ENCODE data around the gene SPDYE3. TPM values are rescaled to one million over a fixed set of nuclear protein-coding genes. Genes with fewer than 3 reads are reported as not detected.
"Not testable (repeated sequence)": the region's sequence is repeated elsewhere in the genome, so short reads cannot be mapped to it uniquely, and the experiment has no call there.

The SPDYE3 gene
- total RNA-seq, 2 donors from 2014 or later = not detected

DNA sequence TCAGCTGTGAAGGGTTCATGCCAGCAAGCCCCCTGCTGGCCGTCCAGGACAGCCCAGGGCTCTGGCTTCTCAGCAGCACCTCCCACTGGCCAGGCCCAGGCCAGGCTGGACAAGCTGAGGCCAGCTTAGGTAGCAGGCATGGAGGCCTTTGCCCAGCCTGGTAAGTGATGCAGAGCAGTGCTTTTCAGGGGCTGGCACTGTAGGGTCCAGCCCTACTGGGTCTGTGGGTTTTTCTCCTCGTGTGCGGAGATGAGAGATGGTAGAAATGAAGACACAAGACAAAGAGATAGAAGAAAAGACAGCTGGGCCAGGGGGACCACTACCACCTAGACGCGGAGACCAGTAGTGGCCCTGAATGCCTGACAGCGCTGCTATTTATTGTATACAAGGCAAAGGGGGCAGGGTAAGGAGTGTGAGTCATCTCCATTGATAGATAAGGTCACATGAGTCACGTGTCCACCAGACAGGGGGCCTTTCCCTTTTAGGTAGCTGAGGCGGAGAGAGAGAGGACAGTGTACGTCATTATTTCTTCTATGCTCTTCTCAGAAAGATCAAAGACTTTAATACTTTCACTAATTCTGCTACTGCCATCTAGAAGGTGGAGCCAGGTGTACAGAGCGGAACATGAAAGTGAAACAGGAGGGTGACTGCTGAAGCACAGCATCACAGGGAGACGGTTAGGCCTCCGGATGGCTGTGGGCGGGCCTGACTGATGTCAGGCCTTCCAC is 37.2 kb downstream of the SPDYE3 start:
- ATAC-seq (peak; percentile 88 to 90), DNase-seq (peak; percentile 48)
- intact Hi-C loops (cut with DNase I) = not testable (repeated sequence)

DNA sequence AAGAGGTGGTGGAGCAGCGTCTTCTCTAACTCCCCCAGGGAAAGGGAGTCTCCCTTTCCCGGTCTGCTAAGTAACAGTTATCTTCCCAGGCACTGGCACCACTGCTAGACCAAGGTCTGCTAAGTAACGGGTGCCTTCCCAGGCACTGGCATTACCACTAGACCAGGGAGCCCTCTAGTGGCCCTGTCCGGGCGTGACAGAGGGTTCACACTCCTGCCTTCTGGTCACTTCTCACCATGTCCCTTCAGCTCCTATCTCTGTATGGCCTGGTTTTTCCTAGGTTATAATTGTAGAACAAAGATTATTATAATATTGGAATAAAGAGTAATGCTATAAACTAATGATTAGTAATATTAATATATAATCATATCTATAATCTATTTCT is 37.8 kb downstream of the SPDYE3 start:
- DNase-seq (peak; percentile 80), ATAC-seq (peak; percentile 39 to 76)

DNA sequence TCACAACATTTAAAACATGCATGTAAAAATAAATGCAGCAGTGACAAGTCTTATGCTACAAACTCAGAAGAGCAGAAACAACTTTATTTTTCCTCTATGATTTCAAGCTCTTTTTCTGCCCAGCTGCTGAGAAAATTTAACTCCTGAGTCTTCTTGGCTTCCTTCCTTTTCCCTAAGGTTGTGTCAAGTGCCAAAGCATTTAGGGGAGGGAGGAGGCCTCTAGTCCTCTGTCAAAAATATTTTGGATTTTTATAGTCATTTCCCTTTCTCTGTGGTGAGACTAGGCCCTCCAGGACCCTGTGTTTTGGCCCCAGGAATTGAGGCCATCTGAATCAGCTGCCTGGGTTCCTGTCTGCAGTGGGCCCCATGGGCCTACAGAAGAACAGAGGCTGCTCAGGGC is 39.4 kb downstream of the SPDYE3 start:
- ATAC-seq (no peak), DNase-seq (no peak)
- intact Hi-C loops (cut with DNase I) = no loop called here

More for the DNA sequence above, 37.8 kb downstream of the SPDYE3 start:
- intact Hi-C loops (cut with DNase I) = not testable (repeated sequence)

DNA sequence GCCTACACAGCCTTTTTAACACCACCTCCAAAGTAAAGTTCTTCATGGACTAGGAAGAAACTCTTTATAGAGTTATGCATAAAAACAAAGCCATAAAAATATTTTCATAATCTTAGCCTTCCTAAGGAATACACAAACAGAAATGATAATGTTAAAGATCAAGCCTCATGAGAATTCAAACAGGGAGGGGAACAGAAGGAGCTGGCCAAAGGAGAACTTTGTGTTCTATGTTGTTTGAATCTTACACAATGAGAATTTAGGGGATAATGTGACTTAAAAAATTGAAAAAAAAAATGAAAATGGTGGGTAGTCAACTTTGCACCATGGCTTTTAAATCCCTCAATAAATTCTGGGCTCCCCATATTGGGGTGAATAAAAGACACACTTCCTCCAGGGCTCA is 41.3 kb downstream of the SPDYE3 start:
- intact Hi-C loops (cut with DNase I) = no loop called here
- DNase-seq (no peak), ATAC-seq (no peak)

DNA sequence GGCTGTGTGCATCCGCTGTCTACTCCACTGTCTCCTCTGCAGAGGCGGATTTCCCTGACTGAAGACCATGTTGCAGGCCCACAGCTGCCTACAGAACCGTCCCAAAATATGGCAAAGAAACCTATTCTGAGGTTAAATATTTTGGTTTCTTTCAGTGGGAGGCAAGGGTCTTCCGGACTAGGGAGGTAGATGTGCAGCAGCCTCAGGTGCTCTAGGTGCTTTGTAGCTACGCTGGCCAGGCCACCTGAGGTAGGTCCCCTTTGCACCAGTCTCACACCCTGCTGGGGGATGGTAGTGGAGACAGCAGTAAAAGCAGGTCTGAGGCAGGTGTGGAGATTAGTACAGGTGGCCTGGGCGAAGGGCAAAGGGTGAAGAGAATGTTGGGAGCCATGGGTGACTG is 42.3 kb downstream of the SPDYE3 start:
- DNase-seq (no peak), ATAC-seq (no peak)
- intact Hi-C loops (cut with DNase I) = no loop called here

DNA sequence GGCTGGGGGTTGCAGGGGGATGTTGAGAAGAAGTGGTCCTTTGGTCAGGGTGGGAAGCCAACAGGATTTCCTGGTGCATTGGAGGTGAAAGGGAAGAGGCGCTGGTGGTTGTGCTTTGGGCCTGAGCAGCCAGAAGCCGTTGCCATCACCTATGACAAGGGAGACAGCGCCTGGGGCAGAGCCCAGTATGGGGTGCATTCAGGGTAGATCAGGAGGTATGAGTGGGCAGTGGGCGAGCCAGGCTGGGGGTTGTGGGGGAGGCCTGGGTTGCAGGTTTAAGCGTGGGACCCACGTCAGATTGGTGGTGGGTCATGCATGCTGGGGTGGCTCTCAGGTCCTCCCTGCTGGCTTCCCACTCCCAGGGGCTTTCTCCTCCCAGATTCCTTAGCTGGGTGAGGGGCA is 44.2 kb downstream of the SPDYE3 start:
- ATAC-seq (no peak), DNase-seq (no peak)
- intact Hi-C loops (cut with DNase I) = no loop called here

DNA sequence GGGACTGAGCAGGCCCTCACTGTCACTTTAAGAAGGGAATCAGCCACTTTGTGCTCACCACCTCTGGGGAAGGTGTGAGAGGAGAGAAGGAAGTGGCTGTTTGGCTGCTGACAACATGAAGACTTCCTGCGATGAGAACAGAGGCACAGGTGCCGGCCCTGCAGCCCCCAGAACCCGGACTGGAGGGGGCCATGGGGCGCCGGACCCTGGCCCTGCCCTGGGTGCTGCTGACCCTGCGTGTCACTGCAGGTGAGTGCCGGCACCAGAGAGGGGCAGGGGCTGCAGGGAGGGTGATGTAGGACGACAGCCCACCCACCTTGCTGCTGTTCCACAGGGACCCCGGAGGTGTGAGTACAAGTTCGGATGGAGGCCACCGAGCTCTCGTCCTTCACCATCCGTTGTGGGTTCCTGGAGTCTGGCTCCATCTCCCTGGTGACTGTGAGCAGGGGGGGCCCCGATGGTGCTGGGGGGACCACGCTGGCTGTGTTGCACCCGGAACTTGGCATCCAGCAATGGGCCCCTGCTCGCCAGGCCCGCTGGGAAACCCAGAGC is 44.8 kb downstream of the SPDYE3 start:
- DNase-seq; intact Hi-C loops (cut with DNase I): not testable (repeated sequence)
- peak in 1 of 2 donors; percentile 36 for ATAC-seq

DNA sequence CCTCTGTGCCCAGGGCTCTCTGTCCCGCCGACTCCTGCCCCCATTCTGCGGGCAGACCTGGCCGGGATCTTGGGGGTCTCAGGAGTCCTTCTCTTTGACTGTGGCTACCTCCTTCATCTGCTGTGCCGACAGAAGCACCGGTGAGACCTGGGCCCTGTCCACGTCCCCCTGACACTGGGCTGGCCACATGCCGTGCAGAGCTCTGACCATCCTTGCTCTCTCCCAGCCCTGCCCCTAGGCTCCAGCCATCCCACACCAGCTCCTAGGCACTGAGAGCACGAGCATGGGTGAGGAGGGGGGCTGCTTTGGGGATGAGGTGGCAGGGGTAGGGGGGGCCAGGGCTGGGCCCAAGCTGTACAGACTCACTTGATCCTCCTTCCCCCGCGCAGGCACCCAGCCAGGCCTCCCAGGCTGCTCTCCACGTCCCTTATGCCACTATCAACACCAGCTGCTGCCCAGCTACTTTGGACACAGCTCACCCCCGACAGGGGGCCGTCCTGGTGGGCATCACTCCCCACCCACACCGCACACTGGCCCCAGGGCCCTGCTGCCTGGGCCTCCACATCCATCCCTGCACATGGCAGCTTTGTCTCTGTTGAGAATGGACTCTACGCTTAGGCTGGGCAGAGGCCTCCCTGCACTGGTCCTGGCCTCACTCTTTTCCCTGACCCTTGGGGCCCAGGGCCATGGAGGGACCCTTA is 45.6 kb downstream of the SPDYE3 start:
- intact Hi-C loops (cut with DNase I) = no loop called here
- no peak for DNase-seq
- no peak for ATAC-seq

DNA sequence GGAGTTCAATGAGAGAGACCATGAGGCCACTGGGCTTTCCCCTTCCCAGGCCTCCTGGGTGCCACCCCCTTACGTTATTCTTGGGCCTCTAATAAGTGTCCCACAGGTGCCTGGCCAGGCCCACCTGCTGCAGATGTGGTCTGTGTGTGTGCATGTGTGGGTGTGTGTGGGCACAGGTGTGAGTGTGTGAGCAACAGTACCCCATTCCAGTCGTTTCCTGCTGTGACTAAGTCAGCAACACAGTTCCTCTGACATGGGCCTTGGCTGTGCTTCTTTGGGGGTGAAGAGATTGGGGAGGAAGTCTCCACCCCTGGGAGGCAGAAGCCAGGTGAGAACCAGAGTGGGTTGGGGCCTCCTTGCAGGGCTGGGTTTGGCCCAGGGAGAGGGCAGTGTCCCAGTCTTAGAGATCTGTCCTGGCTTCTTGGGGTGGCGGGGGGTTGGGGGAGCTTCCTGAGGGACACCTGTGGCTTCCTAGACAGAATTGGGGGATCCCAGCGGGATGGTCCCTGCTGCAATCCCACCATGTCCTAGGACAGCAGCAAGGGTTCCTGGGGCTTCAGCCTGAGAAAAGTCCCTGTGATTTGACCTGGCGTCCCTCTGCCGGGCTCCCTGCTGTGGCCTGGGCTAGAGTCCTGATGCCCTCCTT is 46.3 kb downstream of the SPDYE3 start:
- DNase-seq (no peak), ATAC-seq (no peak)
- intact Hi-C loops (cut with DNase I) = no loop called here

DNA sequence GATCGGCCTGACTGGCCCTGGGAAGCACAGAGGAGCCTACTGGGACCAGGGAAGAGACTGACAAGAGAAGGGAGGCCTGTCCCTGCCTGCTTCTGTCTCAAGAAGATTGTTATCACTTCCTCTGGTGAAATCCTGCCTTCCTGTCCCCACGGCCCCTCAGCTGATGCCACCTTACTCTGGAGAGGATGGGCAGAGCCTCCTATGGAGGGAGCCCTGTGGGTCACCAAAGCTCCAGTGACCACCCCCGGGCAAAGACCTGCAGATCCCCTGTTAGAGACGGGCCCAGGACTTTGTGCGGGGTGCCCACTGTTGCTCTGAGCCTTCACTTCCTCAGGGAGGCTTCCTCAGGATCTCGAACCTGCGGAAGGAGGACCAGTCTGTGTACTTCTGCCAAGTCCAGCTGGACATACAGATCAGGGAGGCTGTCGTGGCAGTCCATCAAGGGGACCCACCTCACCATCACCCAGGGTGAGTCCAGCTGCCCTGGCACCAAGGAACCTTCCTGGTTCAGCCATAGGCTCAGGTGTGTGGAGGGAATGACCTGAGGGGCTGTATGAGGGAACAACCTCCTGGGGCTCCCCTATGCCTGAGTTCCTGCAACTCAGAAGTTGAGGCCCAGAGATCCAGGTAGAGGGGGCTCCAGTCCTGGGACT is 49.0 kb downstream of the SPDYE3 start:
- no peak for DNase-seq
- ATAC-seq = no peak
- intact Hi-C loops (cut with DNase I) = no loop called here

DNA sequence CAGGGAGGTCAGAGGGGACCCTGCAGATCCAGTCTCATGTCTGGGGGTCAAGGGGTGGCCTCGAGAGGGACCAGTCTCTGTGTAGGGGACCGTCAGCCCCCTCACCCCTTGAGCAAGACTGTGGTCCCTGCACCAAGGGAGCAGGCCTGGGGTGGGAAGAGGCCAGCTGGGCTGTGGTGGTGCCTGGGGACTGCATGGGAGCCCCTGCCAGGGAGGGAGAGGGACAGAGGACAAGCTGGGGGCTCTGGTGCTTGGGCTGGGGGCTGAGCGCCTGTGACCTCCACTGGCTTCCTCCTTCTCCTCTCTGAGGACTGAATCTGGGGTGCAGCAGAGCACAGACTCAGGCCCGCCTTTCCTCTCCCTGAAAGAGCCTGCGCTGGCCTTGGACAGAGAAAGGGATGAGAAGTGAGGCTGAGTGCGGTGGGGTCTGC is 49.6 kb downstream of the SPDYE3 start:
- DNase-seq (no peak), ATAC-seq (no peak)
- intact Hi-C loops (cut with DNase I) = no loop called here

DNA sequence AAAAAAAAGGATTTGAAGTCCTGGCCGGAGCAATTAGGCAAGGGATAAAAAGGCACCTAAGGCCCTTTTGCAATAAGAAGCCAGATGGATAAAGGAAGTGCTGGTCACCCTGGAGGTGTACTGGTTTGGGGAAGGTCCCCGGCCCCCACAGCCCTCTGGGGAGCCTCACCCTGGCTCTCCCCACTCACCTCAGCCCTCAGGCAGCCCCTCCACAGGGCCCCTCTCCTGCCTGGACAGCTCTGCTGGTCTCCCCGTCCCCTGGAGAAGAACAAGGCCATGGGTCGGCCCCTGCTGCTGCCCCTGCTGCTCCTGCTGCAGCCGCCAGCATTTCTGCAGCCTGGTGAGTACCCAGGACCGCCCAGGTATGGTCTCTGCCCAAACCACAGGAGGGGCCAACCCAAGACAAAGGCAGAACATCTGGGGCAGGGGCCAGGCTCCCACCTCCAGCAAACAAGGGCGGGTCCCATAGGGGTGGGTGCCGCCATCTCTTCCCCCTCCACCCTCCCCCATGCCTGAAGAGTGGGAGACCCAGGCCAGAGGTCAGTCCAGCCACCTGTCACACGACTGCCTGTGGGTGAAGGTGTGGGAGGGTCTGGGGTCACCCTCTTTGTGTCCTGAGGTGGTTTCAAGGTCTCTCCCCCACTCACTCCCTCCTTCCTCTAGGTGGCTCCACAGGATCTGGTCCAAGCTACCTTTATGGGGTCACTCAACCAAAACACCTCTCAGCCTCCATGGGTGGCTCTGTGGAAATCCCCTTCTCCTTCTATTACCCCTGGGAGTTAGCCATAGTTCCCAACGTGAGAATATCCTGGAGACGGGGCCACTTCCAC is 50.7 kb downstream of the SPDYE3 start, which contains the start of gene PILRB:
TSS of gene PILRB (plus strand) at position 91 of the 830 bp plus-strand sequence. CDS start at position 277, 186 bp downstream.
- intact Hi-C loops (cut with DNase I) = no loop called here
- ATAC-seq = no peak
- no peak for DNase-seq

DNA sequence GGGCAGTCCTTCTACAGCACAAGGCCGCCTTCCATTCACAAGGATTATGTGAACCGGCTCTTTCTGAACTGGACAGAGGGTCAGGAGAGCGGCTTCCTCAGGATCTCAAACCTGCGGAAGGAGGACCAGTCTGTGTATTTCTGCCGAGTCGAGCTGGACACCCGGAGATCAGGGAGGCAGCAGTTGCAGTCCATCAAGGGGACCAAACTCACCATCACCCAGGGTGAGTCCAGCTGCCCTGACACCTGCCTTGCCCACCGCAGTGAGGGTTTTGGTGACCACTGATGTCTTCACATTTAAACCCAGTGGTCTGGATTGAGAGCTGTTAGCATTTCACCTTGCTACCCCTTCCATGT is 51.3 kb downstream of the SPDYE3 start:
- DNase-seq (no peak), ATAC-seq (no peak)
- intact Hi-C loops (cut with DNase I) = no loop called here

DNA sequence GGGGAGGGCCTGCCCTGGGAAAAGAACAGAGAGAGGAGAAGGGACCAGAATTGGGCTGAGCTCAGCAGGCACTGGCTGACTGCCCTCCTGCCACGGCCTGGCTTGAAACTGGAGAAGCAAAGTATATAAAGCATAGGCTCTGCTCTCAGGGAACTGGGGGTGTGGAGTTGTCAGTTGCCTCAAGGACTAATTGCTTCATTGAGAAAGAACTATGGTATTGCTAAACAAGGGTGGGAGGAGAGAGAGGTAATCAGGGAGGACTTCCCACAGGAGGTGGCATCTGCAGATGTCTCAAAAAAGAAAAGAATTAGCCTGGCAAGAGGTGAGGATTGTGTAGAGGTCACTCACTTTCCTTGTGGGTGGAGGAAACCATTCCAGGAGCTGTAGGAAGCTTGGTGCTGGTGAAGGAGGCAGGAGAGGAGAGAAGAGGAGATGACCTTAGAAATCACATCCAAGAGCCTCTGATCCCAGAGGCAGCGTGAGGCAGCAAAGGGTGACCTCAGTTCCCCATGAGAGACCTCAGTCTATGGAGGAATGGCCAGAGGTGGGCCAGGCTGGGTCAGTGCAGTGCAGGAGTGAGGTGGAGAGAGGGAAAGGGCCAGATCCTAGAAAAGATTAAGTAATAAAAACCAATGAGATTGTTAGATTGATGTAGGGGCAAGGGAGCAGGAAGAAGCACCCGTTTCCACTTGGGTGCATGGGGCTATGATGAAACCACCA is 52.8 kb downstream of the SPDYE3 start:
- intact Hi-C loops (cut with DNase I) = no loop called here
- no peak for ATAC-seq
- no peak for DNase-seq

DNA sequence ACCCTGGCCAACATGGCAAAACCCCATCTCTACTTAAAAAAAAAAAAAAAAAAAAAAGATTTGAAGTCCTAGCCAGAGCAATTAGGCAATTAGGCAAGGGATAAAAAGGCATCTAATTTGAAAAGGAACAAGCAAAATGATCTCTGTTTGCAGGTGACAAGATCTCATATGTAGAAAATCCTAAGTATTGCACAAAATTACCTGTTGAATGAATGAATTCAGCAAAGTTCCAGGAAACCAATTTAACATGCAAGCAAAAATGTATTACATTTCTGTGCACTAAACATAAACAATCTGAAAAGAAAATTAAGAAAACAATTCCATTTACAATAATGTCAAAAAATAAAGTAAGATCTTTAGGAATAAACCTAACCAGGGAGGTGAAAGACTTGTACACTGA is 55.6 kb downstream of the SPDYE3 start:
- ATAC-seq (no peak), DNase-seq (no peak)
- intact Hi-C loops (cut with DNase I) = no loop called here

DNA sequence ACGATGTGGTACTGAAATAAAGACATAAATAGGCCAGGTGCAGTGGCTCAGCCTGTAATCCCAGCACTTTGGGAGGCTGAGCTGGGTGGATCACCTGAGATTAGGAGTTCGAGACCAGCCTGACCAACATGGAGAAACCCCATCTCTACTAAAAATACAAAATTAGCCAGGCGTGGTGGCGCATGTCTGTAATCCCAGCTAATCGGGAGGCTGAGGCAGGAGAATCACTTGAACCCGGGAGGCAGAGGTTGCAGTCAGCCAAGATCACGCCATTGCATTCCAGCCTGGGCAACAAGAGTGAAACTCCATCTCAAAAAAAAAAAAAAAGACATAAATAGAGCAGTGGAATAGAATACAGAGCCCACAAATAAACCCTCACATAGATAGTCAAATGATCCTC is 56.3 kb downstream of the SPDYE3 start:
- DNase-seq; intact Hi-C loops (cut with DNase I); ATAC-seq: not testable (repeated sequence)

DNA sequence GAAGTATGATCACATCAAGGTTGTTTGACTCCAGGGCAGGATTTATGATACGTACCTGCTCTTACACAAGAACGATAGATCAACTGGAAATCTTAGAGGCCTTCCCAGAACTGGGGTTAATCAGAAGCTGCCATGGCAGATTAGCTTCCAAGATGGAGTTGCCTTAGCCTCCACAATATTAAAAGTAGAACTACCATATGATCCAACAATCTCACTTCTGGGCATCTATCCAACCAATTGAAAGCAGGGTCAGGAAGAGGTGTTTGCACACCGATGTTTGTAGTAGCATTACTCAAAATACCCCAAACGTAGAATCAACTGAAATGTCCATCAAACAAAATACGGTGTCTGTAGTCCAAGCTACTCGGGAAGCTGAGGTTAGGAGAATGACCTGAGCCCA is 57.0 kb downstream of the SPDYE3 start:
- no peak for ATAC-seq
- intact Hi-C loops (cut with DNase I) = no loop called here
- DNase-seq = no peak

DNA sequence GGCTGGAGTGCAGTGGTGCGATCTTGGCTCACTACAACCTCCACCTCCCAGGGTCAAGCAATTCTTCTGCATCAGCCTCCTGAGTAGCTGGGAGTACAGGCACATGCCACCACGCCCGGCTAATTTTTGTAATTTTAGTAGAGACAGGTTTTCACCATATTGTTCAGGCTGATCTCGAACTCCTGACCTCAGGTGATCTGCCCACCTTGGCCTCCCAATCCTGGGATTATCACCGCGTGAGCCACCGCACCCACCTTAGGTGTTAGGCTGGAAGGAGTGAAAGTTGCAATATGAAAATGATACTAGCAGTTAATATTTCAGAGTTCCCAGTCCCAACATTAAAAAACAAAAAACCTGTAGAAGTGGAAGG is 58.5 kb downstream of the SPDYE3 start:
- ATAC-seq; intact Hi-C loops (cut with DNase I); DNase-seq: not testable (repeated sequence)
